GM15510 (cell line): ENCODE results near the gene FAM76A.

Source experiments
- POLR2A ChIP-seq: IDR thresholded peaks from 3 replicates; pipeline ENCODE4 v1.6.1; 2011; ENCODE audit warnings: borderline replicate concordance; ENCODE audit not compliant: insufficient read length; ENCODE audit errors: extremely low read depth

Gene FAM76A

DNA sequence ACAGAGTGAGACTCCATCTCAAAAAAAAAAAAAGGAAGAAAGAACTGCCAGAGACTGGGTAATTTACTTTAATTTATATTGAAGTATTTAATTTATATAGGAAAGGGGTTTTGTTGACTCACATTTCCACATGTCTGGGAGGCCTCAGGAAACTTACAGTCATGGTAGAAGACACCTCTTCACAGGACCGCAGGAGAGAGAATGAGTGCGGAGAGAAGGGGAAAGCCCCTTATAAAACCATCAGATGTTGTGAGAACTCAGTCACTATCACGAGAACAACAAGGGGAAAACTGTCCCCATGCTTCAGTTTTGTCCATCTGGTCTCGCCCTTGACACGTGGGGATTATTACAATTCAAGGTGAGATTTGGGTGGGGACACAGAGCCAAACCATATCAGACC, 79.0 kb downstream of the FAM76A start:
- no peak for TF ChIP-seq POLR2A

DNA sequence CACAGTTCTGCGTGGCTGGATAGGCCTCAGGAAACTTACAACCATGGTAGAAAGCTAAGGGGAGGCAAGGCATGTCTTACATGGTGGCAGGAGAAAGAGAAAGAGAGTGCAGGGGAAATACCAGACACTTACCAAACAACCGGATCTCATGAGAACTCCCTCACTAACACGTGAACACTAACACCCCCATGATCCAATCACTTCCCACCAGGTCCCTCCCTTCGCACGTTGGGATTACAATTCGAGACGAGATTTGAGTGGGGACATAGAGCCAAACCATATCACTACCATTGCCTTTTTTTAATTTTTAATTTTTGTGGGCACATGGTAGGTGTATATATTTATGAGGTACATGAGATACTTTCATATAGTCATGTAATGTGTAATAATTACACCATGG, 81.0 kb downstream of the FAM76A start:
- TF ChIP-seq POLR2A = no peak

DNA sequence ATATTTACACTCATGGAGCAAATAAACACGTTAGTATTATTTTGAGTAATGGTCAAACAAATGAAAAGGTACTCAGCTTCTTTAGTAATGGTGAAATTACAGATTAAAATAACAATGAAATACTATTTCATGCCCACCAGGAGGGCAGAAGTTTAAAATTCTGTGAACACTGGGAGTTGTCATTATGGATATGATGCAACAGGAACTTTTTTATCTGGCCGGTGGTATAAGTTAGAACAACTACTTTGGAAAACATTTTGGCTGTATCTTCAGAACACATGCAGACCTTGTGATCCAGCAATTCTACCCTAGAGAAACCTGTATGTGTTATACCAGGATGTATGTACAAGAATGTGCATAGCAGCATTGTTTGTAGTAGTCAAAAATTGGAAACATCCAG, 81.6 kb downstream of the FAM76A start:
- TF ChIP-seq POLR2A = no peak

DNA sequence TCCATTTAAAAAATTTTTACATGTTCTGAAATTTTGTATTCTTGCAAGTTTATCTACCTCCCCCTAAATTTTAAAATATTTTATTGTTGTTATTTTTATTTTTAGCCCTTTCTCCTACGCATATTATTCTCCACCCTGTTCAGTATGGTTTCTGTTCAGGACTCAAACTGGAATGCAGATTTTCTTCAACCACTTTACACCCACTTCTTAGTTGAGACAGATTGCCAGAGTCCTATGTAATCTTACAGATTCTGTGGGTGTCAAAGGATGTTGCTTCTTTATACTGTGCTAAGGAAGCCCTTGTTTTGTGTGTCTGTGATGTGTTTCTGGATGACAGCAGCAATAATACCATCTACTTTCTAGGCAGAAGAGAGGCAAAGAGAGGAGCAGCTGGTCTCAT, 84.1 kb downstream of the FAM76A start:
- no peak for TF ChIP-seq POLR2A

GRCh38 chr1:27811741-27812500, 86.2 kb downstream of the FAM76A start:
- no peak for TF ChIP-seq POLR2A
